GM18858 (cell line): ENCODE results near the gene DMRTC2.
A peak's percentile ranks its signal among the peaks of the same experiment; 100 is the strongest.
"Not testable (repeated sequence)": the region's sequence is repeated elsewhere in the genome, so short reads cannot be mapped to it uniquely, and the experiment has no call there.

Experiments used
- ATAC-seq: cut with Tn5 transposase; IDR thresholded peaks from one replicate; pipeline ENCODE4 v1.9.1; 2021; ENCODE audit not compliant: unreplicated experiment

Gene DMRTC2

GRCh38 chr19:41869374-41869955, 24.6 kb downstream of the DMRTC2 start:
- no peak for ATAC-seq

GRCh38 chr19:41870401-41870873, 25.6 kb downstream of the DMRTC2 start:
- ATAC-seq: no peak

- peak; percentile 40 for ATAC-seq
Observed at GRCh38 chr19:41871573-41872383, 26.9 kb downstream of the DMRTC2 start.

- ATAC-seq: no peak
Observed at GRCh38 chr19:41872384-41872774, 27.5 kb downstream of the DMRTC2 start.

GRCh38 chr19:41872775-41873647, 28.2 kb downstream of the DMRTC2 start:
- ATAC-seq: no peak

GRCh38 chr19:41875973-41876372, 31.1 kb downstream of the DMRTC2 start:
- ATAC-seq: not testable (repeated sequence)

- peak; percentile 50 for ATAC-seq
Observed at GRCh38 chr19:41876847-41877832, 32.3 kb downstream of the DMRTC2 start, which contains the start of gene CD79A. CD79A (plus strand) TSS chr19:41877279; CDS start chr19:41877305, 26 bp downstream.

- ATAC-seq: no peak
Observed at GRCh38 chr19:41877916-41878905, 33.4 kb downstream of the DMRTC2 start.

GRCh38 chr19:41879080-41879479, 34.2 kb downstream of the DMRTC2 start:
- ATAC-seq: no peak

GRCh38 chr19:41879670-41880328, 35.0 kb downstream of the DMRTC2 start:
- no peak for ATAC-seq

GRCh38 chr19:41880329-41880708, 35.5 kb downstream of the DMRTC2 start:
- ATAC-seq: no peak

- ATAC-seq: no peak
Observed at GRCh38 chr19:41882568-41883462, 38.0 kb downstream of the DMRTC2 start, which contains the start of gene ARHGEF1. ARHGEF1 (plus strand) TSS chr19:41883184; CDS start chr19:41888083, 4,899 bp downstream.

GRCh38 chr19:41883463-41883820, 38.6 kb downstream of the DMRTC2 start:
- no peak for ATAC-seq

GRCh38 chr19:41883821-41884733, 39.2 kb downstream of the DMRTC2 start:
- peak; percentile 76 for ATAC-seq

GRCh38 chr19:41886761-41887710, 42.2 kb downstream of the DMRTC2 start:
- ATAC-seq: no peak
